MM.1S (cell line): Measurements from ENCODE around the gene RNF208.

Experiments
- DNase-seq: peaks from one replicate; pipeline ENCODE4 v3.0.0-alpha.2; 2015
- H2AFZ ChIP-seq: fragments of 300-600 bp; sonication (generic); 2 replicates; pipeline ENCODE4 v1.6.0; 2016; ENCODE audit warnings: antibody characterized with exemption, low read length
- H3F3A ChIP-seq: fragments of 300-600 bp; sonication (generic); 2 replicates; pipeline ENCODE4 v1.6.1; 2016; ENCODE audit warnings: mild to moderate bottlenecking, antibody characterized with exemption, low read length, moderate library complexity, mixed read lengths; ENCODE audit not compliant: insufficient read depth
- H3K27ac ChIP-seq: fragments of 300-600 bp; sonication (generic); 2 replicates; pipeline ENCODE4 v1.5.1; 2016; ENCODE audit warnings: mild to moderate bottlenecking, low read length
- H3K27me3 ChIP-seq: fragments of 300-600 bp; sonication (generic); replicated peaks from 2 replicates; pipeline ENCODE4 v1.6.0; 2016; ENCODE audit warnings: low read length; ENCODE audit not compliant: insufficient read depth
- H3K36me3 ChIP-seq: fragments of 300-600 bp; sonication (generic); replicated peaks from 2 replicates; pipeline ENCODE4 v1.6.1; 2016; ENCODE audit warnings: mild to moderate bottlenecking, low read length, mixed read lengths; ENCODE audit not compliant: insufficient read depth
- H3K4me1 ChIP-seq: fragments of 300-600 bp; sonication (generic); 2 replicates; pipeline ENCODE4 v1.6.1; 2016; ENCODE audit warnings: low read length, mixed read lengths
- H3K4me2 ChIP-seq: fragments of 300-600 bp; sonication (generic); 2 replicates; pipeline ENCODE4 v1.6.0; 2016; ENCODE audit warnings: low read depth, low read length
- H3K4me3 ChIP-seq: fragments of 300-600 bp; sonication (generic); 2 replicates; pipeline ENCODE4 v1.5.1; 2016; ENCODE audit warnings: low read length, mixed read lengths
- H3K79me2 ChIP-seq: fragments of 300-600 bp; sonication (generic); 2 replicates; pipeline ENCODE4 v1.6.1; 2016; ENCODE audit warnings: mixed run types, low read length, mixed read lengths
- H3K9ac ChIP-seq: fragments of 300-600 bp; sonication (generic); 2 replicates; pipeline ENCODE4 v1.6.1; 2016; ENCODE audit warnings: low read length, mixed read lengths
- H3K9me2 ChIP-seq: fragments of 300-600 bp; sonication (generic); replicated peaks from 2 replicates; pipeline ENCODE4 v1.6.1; 2016; ENCODE audit warnings: mild to moderate bottlenecking, low read length, mixed read lengths; ENCODE audit not compliant: insufficient read depth
- H3K9me3 ChIP-seq: fragments of 300-600 bp; sonication (generic); replicated peaks from 2 replicates; pipeline ENCODE4 v1.6.1; 2016; ENCODE audit warnings: mild to moderate bottlenecking, low read length, mixed read lengths; ENCODE audit not compliant: insufficient read depth
- H4K20me1 ChIP-seq: fragments of 300-600 bp; sonication (generic); 2 replicates; pipeline ENCODE4 v1.6.1; 2016; ENCODE audit warnings: mild to moderate bottlenecking, low read length, moderate library complexity, mixed read lengths; ENCODE audit not compliant: insufficient read depth
- CTCF ChIP-seq: fragments of 300-600 bp; sonication (generic); IDR thresholded peaks from 2 replicates; pipeline ENCODE4 v1.5.1; 2016; ENCODE audit warnings: antibody characterized with exemption, low read length, mixed read lengths
- EZH2 ChIP-seq: fragments of 300-600 bp; sonication (generic); optimal IDR thresholded peaks from 2 replicates; pipeline ENCODE3; 2017; ENCODE audit warnings: low read depth, mild to moderate bottlenecking, antibody characterized with exemption, low read length, mixed read lengths
- EZH2phosphoT487 ChIP-seq: fragments of 300-600 bp; sonication (generic); IDR thresholded peaks from 2 replicates; pipeline ENCODE4 v1.6.1; 2018; ENCODE audit warnings: antibody characterized with exemption, low read length

Gene RNF208

GRCh38 chr9:137198902-137199283, 23.1 kb downstream of the RNF208 start:
- TF ChIP-seq EZH2 (no peak), EZH2phosphoT487 (no peak), CTCF (no peak)
- DNase-seq = no peak
- Histone ChIP-seq H3K9ac (no peak overlapping the region), H3K36me3 (no peaks in the 10 kb centered on the region), H3K27ac (no peak overlapping the region), H3K79me2 (peaks cover 18% of the 10 kb centered on the region), H3K4me1 (peaks cover 6% of the 10 kb centered on the region), H3K9me3 (no peaks in the 10 kb centered on the region), H3K27me3 (no peaks in the 10 kb centered on the region), H3K4me3 (no peak overlapping the region), H3F3A (peaks cover 10% of the 10 kb centered on the region; the same call in 1 of the 2 replicates), H3K4me2 (no peak overlapping the region), H3K9me2 (no peaks in the 10 kb centered on the region), H2AFZ (no peak overlapping the region), H4K20me1 (no peaks in the 10 kb centered on the region)

- Histone ChIP-seq H3K27me3 (no peaks in the 10 kb centered on the region), H3K36me3 (no peaks in the 10 kb centered on the region), H3K4me1 (peaks cover 5% of the 10 kb centered on the region; the same call in 1 of the 2 replicates), H3K9me2 (no peaks in the 10 kb centered on the region), H3F3A (0 out of 2 replicates have a peak, but pooled peaks cover 10% of the 10 kb centered on the region), H4K20me1 (no peaks in the 10 kb centered on the region), H2AFZ (no peak overlapping the region), H3K4me2 (no peak overlapping the region), H3K9me3 (no peaks in the 10 kb centered on the region), H3K9ac (no peak overlapping the region), H3K27ac (no peak overlapping the region), H3K4me3 (no peak overlapping the region), H3K79me2 (peaks cover 14% of the 10 kb centered on the region)
- no peak for DNase-seq
- no peak for TF ChIP-seq EZH2phosphoT487
- TF ChIP-seq EZH2 = no peak
- no peak for TF ChIP-seq CTCF
Observed at GRCh38 chr9:137198051-137198901, 23.8 kb downstream of the RNF208 start.

GRCh38 chr9:137195525-137196220, 26.4 kb downstream of the RNF208 start:
- Histone ChIP-seq H3K4me2 (no peak overlapping the region), H3F3A (0 out of 2 replicates have a peak, but pooled peaks cover 4% of the 10 kb centered on the region), H4K20me1 (no peaks in the 10 kb centered on the region), H3K36me3 (no peaks in the 10 kb centered on the region), H3K9ac (no peak overlapping the region), H3K79me2 (peaks cover 11% of the 10 kb centered on the region), H3K27me3 (no peaks in the 10 kb centered on the region), H3K27ac (no peak overlapping the region), H3K9me2 (no peaks in the 10 kb centered on the region), H2AFZ (no peak overlapping the region), H3K4me1 (no peaks in the 10 kb centered on the region), H3K4me3 (no peak overlapping the region), H3K9me3 (no peaks in the 10 kb centered on the region)
- no peak for DNase-seq
- TF ChIP-seq CTCF = no peak
- TF ChIP-seq EZH2phosphoT487 = no peak
- no peak for TF ChIP-seq EZH2
